RWPE1 (cell line): Measurements from ENCODE around the gene CYBRD1.
"Not testable (repeated sequence)": the region's sequence is repeated elsewhere in the genome, so short reads cannot be mapped to it uniquely, and the experiment has no call there.

ENCODE experiments used
- CTCF ChIA-PET: fragments of 350-600 bp; sonication (Branson Sonifier 250); formaldehyde crosslinking; extraction: SDS; loops from one replicate; lab custom pipeline; 2021; lab: Yijun Ruan, JAX
- POLR2A ChIA-PET: fragments of 400-600 bp; formaldehyde crosslinking; extraction: SDS; loops from one replicate; lab custom pipeline; 2020; ENCODE audit warnings: antibody characterized with exemption; ENCODE audit not compliant: low non-redundant PET; lab: Yijun Ruan, JAX
- DNase-seq: peaks from one replicate; pipeline ENCODE4 v3.0.0; 2012; ENCODE audit warnings: low spot score
- H3K27ac ChIP-seq: fragments of 450-650 bp; 2 replicates; pipeline ENCODE4 v1.5.1; 2017
- TF ChIP-seq, protein P1 (sequence below): fragments of 450-650 bp; conservative IDR thresholded peaks from 2 replicates; pipeline ENCODE4 v1.5.1; 2017; ENCODE audit warnings: low read depth, mild to moderate bottlenecking

The CYBRD1 gene

GRCh38 chr2:171492664-171493063 lies 29.6 kb upstream of the CYBRD1 start:
- CTCF ChIA-PET, result interaction anchor here (0.5 kb wide), 1 partner anchor 1562 kb away, joined by 3 read pairs; no protein-coding TSS in a partner anchor
- TF ChIP-seq, protein P1, sequence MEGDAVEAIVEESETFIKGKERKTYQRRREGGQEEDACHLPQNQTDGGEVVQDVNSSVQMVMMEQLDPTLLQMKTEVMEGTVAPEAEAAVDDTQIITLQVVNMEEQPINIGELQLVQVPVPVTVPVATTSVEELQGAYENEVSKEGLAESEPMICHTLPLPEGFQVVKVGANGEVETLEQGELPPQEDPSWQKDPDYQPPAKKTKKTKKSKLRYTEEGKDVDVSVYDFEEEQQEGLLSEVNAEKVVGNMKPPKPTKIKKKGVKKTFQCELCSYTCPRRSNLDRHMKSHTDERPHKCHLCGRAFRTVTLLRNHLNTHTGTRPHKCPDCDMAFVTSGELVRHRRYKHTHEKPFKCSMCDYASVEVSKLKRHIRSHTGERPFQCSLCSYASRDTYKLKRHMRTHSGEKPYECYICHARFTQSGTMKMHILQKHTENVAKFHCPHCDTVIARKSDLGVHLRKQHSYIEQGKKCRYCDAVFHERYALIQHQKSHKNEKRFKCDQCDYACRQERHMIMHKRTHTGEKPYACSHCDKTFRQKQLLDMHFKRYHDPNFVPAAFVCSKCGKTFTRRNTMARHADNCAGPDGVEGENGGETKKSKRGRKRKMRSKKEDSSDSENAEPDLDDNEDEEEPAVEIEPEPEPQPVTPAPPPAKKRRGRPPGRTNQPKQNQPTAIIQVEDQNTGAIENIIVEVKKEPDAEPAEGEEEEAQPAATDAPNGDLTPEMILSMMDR, result no peak
- POLR2A ChIA-PET, result no interaction called here
- no peak for DNase-seq
- no peak overlapping the region for H3K27ac ChIP-seq

- POLR2A ChIA-PET, DNase-seq, H3K27ac ChIP-seq, CTCF ChIA-PET: not testable (repeated sequence)
These were observed 24.6 kb upstream of the CYBRD1 start for GRCh38 chr2:171497664-171498063.

DNA sequence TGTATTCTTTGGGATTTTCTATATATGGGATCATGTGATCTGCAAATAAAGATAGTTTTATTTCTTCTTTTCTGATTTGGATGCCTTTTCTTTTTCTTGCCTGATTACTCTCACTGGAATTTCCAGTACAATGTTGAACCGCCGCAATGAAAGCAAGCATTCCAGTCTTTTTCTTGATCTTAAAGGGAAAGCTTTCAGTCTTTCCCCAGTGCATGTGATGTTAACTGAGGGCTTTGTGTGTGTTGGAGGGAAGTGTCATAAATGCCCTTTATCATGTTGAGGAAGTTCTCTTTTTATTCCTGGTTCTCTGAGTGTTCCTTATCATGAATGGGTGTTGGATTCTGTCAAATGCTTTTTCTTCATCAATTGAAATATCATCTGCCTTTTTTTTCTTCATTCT lies 16.9 kb upstream of the CYBRD1 start:
- TF ChIP-seq, protein P1, result no peak
- H3K27ac ChIP-seq, result no peak overlapping the region
- ChIA-PET POLR2A (no interaction called here), CTCF (interaction anchor here (0.7 kb wide), 1 partner anchor 522 kb away, joined by 4 read pairs; no protein-coding TSS in a partner anchor)
- no peak for DNase-seq

DNA sequence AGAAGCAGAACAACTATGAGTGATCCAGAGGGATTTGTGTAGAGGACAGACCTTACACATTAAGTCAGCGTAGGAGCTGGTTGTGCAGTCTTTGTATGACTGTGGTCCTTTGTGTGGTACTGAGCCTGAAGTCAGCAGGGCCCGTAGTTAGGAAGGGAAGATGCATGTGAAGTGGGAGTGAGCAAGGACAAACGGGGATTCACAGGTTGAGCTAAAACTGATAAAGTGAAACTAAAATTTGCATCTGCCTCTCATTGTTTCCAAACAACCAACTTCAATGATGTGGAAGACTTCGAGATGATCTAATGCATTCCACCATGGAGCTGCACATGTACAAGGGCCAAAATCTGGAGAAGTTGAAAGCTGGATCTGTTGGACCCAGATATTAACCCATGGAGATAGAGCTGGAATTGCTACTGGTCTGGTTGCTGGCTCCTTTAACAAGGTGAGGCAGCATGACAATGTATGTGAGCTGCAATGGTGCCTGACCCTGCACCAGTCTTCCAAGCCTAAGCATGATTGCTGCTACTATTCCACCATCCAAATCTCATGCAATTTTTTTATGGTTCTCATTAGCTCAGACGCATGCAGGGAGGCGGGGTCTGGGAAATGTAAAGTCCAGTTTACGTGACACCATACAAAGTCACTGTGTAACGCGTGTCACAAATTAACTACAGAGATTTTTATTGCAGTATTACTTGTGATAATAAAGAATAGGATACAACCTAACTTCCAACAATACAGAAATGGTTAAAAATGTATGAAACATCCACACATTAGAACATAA lies 12.1 kb upstream of the CYBRD1 start:
- TF ChIP-seq, protein P1, result no peak
- no peak overlapping the region for H3K27ac ChIP-seq
- CTCF ChIA-PET, result no interaction called here
- POLR2A ChIA-PET, result interaction anchor here (0.6 kb wide), 1 partner anchor 74 kb away, joined by 3 read pairs; no protein-coding TSS in a partner anchor
- DNase-seq, result no peak

DNA sequence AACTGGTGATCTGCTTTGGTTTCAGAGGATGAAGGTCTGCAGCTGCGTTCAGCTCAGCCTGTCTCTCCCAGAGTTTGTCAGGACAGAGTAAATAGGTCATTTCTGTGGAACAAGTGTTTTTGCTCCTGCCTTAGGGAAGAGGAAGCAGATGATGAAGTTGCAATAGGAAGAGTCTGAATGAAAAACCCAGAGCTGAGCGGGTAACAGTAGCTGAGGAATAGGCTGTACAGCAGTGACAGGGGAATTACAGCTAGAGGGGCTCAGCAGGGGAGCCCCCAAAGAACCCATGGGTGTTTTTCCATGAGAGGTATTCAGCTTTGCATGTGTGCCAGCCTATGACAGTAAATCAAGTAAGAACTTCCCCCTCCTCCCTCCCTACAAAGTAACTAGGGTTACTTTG lies 10.3 kb upstream of the CYBRD1 start:
- TF ChIP-seq, protein P1, result no peak
- no peak overlapping the region for H3K27ac ChIP-seq
- ChIA-PET POLR2A (no interaction called here), CTCF (no interaction called here)
- DNase-seq, result no peak

DNA sequence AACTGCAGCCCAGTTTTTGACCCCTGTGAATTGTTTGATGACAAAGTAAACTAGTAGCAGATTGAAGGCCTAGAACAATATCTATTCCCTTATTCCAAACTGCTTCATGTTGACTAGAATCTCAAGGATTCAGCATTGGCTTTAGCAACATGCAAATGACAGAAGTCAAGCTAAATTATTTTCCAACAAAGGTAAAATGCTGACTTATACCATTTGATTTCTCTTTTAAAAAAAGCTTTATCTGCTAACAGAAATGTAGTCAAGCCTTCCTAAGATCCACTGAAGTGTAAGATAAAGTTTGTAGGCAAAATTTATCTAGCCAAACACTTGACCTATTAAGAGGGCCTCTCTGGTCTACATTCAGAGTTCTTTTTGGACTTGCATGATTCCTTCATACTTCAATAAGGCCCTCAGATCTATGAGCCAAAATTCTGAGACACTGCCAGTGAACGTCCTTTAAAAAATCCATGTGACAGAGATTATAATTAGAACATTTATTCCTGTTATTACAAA lies 9.5 kb upstream of the CYBRD1 start:
- POLR2A ChIA-PET, result no interaction called here
- CTCF ChIA-PET, result no interaction called here
- DNase-seq, result no peak
- TF ChIP-seq, protein P1, result no peak
- no peak overlapping the region for H3K27ac ChIP-seq

DNA sequence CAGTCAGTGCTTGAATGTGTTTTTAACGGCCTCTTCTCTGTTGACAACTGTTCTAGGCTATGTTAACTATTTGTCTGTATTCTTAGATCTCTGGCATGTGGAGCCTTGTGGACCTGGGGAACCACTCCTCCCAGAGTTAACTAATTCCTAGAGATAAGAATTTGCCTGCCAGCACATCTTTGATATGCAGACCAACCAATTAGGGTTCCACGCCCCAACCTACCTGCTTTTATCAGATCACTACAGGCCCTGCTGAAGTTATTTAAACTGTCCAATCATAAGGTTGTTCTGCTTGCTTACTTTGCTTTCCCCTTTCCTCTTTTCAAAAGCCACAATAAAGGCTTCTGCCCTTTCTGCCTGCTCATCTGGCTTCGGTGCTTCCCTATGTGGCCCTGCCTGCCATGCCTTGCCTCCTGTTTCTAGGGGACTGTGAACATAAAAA lies 8.5 kb upstream of the CYBRD1 start:
- no peak for DNase-seq

More for the DNA sequence above, 8.5 kb upstream of the CYBRD1 start:
- TF ChIP-seq, protein P1, result no peak
- ChIA-PET CTCF (no interaction called here), POLR2A (no interaction called here)
- no peak overlapping the region for H3K27ac ChIP-seq
